ENCODE results near the gene RELN.
"Not testable (repeated sequence)": the region's sequence is repeated elsewhere in the genome, so short reads cannot be mapped to it uniquely, and the experiment has no call there.

The RELN gene

DNA sequence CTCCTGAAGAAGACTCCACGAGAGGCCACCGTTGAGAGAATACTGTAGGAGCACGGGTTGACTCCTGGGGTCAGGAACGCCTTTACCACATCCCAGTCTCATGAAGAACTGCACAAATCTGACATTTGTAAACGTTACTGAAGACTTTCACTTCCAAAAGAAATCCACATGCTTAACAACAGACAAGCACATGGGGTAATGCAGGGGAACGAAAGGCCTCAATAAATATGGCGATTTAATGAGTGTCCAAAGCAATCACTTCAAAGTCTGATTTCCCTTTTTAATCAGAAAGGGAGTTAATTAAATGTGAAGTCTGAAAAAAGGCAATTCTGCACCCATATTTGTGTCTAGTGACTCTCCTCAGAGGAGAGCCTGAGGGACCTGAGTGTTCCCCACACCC, 449.1 kb downstream of the RELN start:
- Histone ChIP-seq H3K4me1 (ENCODE audit: insufficient read depth, low read length) (no peaks in the 10 kb centered on the region), H3K36me3 (ENCODE audit: insufficient read depth, low read length) (no peaks in the 10 kb centered on the region), H3K9ac (ENCODE audit: low read depth, low read length) (no peak overlapping the region), H3K9me3 (ENCODE audit: control insufficient read depth, insufficient read depth, low read length) (no peaks in the 10 kb centered on the region)

DNA sequence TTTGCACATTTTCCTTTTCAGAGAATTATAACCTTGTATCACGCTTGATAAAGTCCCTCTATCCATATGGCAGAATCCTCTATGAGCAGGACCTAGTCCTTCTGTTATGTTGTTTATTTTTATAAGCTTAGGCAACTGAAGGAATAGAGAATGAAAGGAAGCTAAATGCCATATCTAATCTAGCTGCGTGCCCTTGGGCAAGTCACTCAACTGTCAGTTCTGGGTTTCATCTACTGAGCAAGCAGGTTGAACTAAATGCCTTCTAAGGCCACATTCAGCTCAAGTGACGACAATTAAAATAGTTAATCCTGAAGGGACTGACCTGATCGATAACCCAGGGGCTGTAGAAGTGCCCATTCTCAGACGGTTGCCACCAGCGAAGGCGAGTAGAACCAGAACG, 449.6 kb downstream of the RELN start:
- Histone ChIP-seq H3K9ac (ENCODE audit: low read depth, low read length) (no peak overlapping the region), H3K36me3 (ENCODE audit: insufficient read depth, low read length) (no peaks in the 10 kb centered on the region), H3K4me1 (ENCODE audit: insufficient read depth, low read length) (no peaks in the 10 kb centered on the region), H3K9me3 (ENCODE audit: control insufficient read depth, insufficient read depth, low read length) (no peaks in the 10 kb centered on the region)

DNA sequence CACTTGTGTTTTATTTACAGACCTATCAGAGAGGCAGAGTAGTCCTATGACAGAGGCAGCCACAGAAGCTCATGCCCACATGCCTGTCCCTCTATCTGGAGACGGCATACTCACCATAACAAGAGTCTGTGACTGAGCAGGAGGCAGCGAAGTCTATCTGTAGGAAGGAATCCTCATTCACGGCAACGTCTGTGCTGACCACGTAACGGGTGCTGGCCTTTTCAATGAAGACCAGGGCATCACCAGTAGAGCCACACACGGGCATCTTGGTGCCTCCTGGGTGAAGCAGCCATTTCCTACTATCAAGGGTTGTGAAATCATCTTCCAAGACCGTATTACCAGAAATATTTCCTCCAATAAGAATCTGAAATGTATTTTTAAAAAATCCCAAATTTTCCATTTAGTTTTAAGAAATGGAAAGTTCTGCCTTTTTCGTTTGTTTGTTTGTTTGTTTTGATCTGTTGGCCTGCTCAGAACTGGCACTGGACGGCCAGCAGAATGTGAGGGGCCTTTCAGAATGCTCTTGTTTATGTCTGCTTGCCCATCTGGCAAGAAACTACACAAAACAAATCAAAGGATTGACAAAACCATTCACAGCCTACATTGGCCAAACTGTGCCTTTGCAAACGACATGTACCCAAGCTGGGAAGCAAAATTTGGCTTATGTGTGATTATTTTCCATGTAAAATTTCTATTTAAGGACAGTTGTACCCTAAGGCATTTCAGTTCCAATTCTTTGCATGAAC, 450.3 kb downstream of the RELN start:
- Histone ChIP-seq H3K36me3 (ENCODE audit: insufficient read depth, low read length) (no peaks in the 10 kb centered on the region), H3K9me3 (ENCODE audit: control insufficient read depth, insufficient read depth, low read length) (no peaks in the 10 kb centered on the region), H3K4me1 (ENCODE audit: insufficient read depth, low read length) (no peaks in the 10 kb centered on the region), H3K9ac (ENCODE audit: low read depth, low read length) (no peak overlapping the region)

DNA sequence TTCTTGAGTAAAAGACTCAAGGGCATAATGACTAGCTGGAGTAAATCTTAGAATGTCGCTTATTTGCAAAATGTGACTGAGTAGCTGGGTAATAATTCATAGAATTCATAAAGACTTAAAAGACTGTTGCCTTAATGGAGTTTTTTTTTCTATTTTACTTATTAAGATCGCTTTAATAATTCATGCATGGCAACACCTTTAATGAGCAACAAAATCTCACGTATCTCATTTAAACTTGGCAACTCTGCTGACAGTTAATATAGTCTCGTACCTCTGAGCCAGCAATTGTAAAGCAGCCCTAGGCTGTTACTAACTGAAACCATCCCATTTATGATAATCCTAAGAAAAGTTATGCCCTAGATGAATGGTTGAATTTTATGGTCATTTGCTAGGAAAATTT, 455.7 kb downstream of the RELN start:
- Histone ChIP-seq H3K9me3 (ENCODE audit: control insufficient read depth, insufficient read depth, low read length) (no peaks in the 10 kb centered on the region), H3K4me1 (ENCODE audit: insufficient read depth, low read length) (no peaks in the 10 kb centered on the region), H3K9ac (ENCODE audit: low read depth, low read length) (no peak overlapping the region), H3K36me3 (ENCODE audit: insufficient read depth, low read length) (no peaks in the 10 kb centered on the region)

DNA sequence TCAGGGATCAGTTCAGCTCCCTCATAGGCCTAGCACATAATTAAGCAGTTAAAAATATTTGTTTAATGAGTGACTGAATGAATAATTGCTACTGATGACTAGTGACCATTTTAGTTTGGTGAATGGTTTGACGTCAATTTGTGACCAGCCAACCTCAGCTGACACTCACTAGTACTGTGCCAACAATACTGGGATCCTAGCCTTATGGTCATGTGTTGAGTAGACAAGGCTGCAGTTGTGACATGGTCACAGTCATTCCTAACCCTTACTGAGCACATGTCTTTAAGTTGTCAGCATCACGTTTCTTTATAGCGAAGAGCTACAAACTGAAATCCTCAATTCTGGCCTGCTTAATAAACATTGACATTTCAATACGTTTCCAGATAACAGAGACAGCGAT, 456.5 kb downstream of the RELN start:
- no peaks in the 10 kb centered on the region for H3K36me3 ChIP-seq (ENCODE audit: insufficient read depth, low read length)
- no peaks in the 10 kb centered on the region for H3K9me3 ChIP-seq (ENCODE audit: control insufficient read depth, insufficient read depth, low read length)
- no peak overlapping the region for H3K9ac ChIP-seq (ENCODE audit: low read depth, low read length)
- no peaks in the 10 kb centered on the region for H3K4me1 ChIP-seq (ENCODE audit: insufficient read depth, low read length)

DNA sequence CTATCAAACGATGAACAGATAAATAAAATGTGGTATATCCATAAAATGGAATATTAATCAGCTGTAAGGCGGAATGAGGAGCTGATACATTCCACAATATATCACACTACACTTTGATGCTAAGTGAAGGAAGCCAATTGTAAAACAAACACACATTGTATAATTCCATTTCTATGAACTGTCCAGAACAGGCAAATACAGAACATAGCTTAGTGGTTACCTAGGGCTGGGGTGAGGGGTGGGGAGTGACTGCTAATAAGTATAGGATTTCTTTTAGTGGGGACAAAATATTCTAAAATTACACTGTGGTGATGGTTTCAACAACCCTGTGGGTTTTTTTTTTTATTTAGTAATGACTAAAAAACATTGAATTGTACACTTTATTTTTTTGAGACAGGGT, 461.3 kb downstream of the RELN start:
- no peaks in the 10 kb centered on the region for H3K9me3 ChIP-seq (ENCODE audit: control insufficient read depth, insufficient read depth, low read length)
- no peaks in the 10 kb centered on the region for H3K36me3 ChIP-seq (ENCODE audit: insufficient read depth, low read length)

DNA sequence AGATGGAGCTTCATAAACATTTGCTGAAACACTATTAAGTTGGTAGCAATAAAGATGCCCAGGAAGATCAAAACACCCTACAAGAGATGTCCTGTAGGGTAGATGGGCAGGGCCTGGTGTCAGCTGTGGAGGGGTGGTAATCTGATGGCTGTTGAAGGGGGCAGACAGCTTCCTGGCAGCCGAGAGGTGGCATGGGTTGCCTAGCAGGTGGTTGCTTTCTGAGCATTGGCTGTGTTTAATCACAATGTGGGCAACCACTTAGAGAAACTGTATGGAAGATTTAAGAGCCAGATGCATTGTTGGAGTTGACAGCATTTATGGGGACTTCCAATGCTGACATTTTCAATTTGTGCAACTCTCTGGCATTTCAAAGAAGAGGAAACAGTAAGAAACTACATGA, 463.5 kb downstream of the RELN start:
- H3K4me1 ChIP-seq (ENCODE audit: insufficient read depth, low read length): no peaks in the 10 kb centered on the region
- no peak overlapping the region for H3K9ac ChIP-seq (ENCODE audit: low read depth, low read length)
- no peaks in the 10 kb centered on the region for H3K9me3 ChIP-seq (ENCODE audit: control insufficient read depth, insufficient read depth, low read length)

More for the DNA sequence above, 461.3 kb downstream of the RELN start:
- Histone ChIP-seq H3K9ac (ENCODE audit: low read depth, low read length) (no peak overlapping the region), H3K4me1 (ENCODE audit: insufficient read depth, low read length) (no peaks in the 10 kb centered on the region)

DNA sequence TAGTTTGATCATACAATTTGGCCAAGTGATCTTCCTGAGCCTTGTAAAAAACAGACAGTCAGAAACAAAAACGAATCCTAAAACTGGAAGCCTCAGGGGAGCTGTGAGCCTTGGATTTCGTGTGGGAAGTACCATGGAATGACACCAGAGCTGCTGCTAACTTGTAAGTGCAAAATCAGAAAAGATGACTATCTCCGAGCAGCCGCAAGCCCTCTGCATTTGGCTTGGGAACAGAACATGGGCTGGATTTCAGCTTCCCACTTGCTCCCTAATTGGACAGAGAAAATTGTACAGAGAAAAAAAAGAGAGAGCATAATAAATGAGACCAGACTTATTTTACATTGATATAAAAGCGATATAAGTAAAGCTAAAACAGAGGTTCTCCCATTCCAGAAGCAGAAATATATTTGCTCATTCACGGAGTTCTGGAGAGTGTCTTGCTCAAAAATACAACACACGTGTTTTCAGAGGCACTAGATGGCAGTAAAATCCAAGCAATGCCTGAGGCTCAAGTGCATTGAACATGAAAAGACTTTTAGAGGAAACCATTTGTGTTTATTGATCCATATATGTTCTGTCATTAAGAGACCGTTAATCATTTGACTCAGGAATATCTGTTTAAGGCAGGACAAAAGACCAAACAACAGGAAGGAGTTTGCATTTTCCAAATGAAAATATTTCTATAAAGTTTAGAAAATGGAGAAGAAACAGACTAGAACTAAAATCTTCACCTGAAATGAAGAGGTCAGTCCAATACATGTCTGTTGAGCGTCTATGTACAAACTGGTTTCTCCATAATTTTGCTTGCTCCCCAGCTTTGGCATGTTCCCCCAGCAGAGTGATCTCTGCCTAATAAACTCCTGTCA, 465.2 kb downstream of the RELN start:
- Histone ChIP-seq H3K36me3 (ENCODE audit: insufficient read depth, low read length) (no peaks in the 10 kb centered on the region), H3K9me3 (ENCODE audit: control insufficient read depth, insufficient read depth, low read length) (no peaks in the 10 kb centered on the region), H3K9ac (ENCODE audit: low read depth, low read length) (no peak overlapping the region)

More for the DNA sequence above, 463.5 kb downstream of the RELN start:
- no peaks in the 10 kb centered on the region for H3K36me3 ChIP-seq (ENCODE audit: insufficient read depth, low read length)

DNA sequence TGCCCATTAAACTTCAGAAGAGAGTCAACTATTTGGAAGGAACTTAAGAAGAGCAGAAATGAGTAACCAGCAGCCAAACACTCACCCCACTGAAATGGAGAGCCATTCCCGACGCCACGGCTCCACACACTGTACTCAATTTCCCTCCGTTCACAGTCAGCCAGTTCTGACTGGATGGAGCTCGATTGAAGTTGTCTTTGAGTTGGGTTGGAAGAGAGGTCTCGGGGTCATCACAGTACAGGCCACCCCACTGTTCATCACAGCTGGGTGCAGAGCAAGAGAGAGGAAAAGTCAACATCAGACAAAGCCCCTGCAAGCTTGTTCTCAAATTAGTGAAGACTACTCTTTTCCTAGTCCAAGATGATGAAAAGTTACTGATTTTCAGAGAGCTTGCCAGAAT, 467.5 kb downstream of the RELN start:
- Histone ChIP-seq H3K9me3 (ENCODE audit: control insufficient read depth, insufficient read depth, low read length) (no peaks in the 10 kb centered on the region), H3K4me1 (ENCODE audit: insufficient read depth, low read length) (no peaks in the 10 kb centered on the region), H3K9ac (ENCODE audit: low read depth, low read length) (no peak overlapping the region), H3K36me3 (ENCODE audit: insufficient read depth, low read length) (no peaks in the 10 kb centered on the region)

More for the DNA sequence above, 465.2 kb downstream of the RELN start:
- H3K4me1 ChIP-seq (ENCODE audit: insufficient read depth, low read length): no peaks in the 10 kb centered on the region

DNA sequence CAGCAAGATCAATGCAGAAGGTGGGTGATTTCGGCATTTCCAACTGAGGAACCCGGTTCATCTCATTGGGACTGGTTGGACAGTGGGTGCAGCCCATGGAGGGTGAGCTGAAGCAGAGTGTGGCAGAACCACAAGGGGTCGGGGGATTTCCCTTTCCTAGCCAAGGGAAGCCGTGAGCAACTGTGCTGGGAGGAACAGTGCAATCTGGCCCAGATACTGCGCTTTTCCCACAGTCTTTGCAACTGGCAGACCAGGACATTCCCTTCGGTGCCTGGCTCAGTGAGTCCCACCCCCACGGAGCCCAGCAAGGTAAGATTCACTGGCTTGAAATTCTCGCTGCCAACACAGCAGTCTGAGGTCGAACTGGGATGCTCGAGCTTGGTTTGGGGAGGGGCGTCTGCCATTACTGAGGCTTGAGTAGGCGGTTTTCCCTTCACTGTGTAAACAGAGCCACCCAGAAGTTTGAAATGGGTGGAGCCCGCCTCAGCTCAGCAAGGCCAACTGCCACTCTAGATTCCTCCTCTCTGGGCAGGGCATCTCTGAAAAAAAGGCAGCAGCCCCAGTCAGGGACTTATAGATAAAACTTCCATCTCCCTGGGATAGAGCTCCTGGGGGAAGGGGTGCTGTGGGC, 484.8 kb downstream of the RELN start:
- no peak overlapping the region; the same call in 1 of the 2 replicates for H3K9ac ChIP-seq (ENCODE audit: low read depth, low read length)
- no peaks in the 10 kb centered on the region for H3K36me3 ChIP-seq (ENCODE audit: insufficient read depth, low read length)
- H3K4me1 ChIP-seq (ENCODE audit: insufficient read depth, low read length): no peaks in the 10 kb centered on the region
- no peaks in the 10 kb centered on the region for H3K9me3 ChIP-seq (ENCODE audit: control insufficient read depth, insufficient read depth, low read length)

DNA sequence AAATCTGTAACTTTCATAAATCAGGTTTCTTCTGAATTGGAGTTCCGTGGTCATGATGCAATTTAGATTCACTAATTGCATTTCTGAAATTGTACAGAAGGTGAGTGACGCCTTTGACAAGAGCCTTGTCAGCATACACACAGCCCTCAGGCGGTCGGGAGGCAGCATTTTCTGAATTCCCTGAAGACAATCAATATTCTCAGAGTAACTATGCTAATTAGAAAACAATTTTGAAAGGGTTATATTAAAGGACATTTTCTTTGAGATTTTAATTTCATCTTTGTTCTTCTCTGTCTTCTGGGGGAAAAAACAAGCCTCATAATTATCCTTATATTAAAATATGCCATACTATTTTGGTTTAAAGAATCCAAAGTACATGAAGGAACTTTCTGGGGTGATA, 488.3 kb downstream of the RELN start:
- H3K4me1 ChIP-seq (ENCODE audit: insufficient read depth, low read length): no peaks in the 10 kb centered on the region
- no peak overlapping the region for H3K9ac ChIP-seq (ENCODE audit: low read depth, low read length)
- no peaks in the 10 kb centered on the region for H3K9me3 ChIP-seq (ENCODE audit: control insufficient read depth, insufficient read depth, low read length)
- no peaks in the 10 kb centered on the region for H3K36me3 ChIP-seq (ENCODE audit: insufficient read depth, low read length)

DNA sequence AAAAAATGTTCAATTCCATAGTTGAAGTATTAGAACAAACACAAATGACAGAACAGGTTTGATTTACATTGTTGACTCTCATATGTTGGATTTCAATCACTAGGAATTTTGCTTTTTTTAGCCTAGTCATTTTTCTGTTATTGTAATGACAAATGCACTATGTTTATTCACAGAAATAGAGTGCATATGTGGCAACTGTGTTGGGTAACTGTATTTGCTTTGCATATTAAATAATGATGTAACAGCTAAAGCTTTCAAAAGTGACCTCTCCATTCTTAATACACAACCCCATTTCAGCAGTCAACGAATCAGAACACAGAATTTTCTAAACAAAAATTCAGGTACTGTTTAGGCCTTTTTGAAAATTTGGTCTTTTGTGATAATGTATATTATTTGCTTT, 489.5 kb downstream of the RELN start:
- no peaks in the 10 kb centered on the region for H3K9me3 ChIP-seq (ENCODE audit: control insufficient read depth, insufficient read depth, low read length)
- H3K36me3 ChIP-seq (ENCODE audit: insufficient read depth, low read length): no peaks in the 10 kb centered on the region
- no peaks in the 10 kb centered on the region for H3K4me1 ChIP-seq (ENCODE audit: insufficient read depth, low read length)
- no peak overlapping the region for H3K9ac ChIP-seq (ENCODE audit: low read depth, low read length)

DNA sequence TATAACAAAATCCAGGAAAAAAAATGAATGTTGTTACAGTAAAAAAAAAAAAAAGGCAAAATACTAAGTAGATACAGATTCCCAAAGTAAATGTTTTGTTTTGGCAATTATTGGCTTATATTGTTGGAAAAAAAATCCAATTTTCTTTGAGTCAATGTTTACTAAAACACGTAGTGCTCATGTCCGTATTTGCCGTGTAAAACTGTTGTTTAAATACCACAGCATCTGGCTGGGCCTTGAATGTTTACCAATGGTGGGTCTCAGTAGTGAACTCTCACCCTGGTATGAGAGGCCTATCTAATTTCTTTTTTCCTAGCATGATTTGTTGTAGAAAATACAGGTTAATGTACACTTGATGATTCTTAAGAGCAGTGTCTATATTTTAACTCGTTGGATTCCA, 502.0 kb downstream of the RELN start:
- H3K4me1 ChIP-seq (ENCODE audit: insufficient read depth, low read length): no peaks in the 10 kb centered on the region
- H3K36me3 ChIP-seq (ENCODE audit: insufficient read depth, low read length): no peaks in the 10 kb centered on the region
- H3K9me3 ChIP-seq (ENCODE audit: control insufficient read depth, insufficient read depth, low read length): no peaks in the 10 kb centered on the region
- H3K9ac ChIP-seq (ENCODE audit: low read depth, low read length): no peak overlapping the region

DNA sequence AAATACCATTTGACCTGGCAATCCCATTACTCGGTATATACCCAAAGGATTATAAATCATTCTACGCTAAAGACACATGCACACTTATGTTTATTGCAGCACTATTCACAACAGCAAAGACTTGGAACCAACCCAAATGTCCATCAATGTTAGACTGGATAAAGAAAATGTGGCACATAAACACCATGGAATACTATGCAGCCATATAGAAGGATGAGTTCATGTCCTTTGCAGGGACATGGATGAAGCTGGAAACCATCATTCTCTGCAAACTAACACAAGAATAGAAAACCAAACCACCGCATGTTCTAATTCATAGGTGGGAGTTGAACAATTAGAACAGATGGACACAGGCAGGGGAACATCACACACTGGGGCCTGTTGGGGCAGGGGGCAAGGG, 502.6 kb downstream of the RELN start:
- not testable (repeated sequence) for H3K36me3 ChIP-seq (ENCODE audit: insufficient read depth, low read length); H3K9me3 ChIP-seq (ENCODE audit: control insufficient read depth, insufficient read depth, low read length); H3K9ac ChIP-seq (ENCODE audit: low read depth, low read length); H3K4me1 ChIP-seq (ENCODE audit: insufficient read depth, low read length)

DNA sequence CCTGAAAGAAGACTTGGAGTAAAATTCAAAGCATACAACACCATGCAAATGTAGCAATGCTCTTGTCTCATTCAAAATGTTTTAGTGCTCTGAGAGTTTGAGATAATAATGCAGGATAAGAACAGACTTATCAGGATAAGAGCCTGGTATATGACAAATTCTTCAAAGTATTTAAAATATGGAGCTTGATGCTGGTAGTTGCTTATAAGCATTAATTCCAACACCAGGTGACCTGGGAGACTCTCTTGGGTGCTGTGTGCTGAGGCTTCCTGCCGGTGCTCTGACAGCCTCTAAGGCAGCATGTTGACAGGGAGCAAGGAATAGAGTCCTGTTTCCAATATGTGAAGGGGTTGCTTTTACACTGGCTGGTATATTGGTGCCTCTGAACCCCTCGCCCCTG, 508.7 kb downstream of the RELN start:
- no peaks in the 10 kb centered on the region for H3K4me1 ChIP-seq (ENCODE audit: insufficient read depth, low read length)
- H3K9me3 ChIP-seq (ENCODE audit: control insufficient read depth, insufficient read depth, low read length): no peaks in the 10 kb centered on the region
- no peak overlapping the region for H3K9ac ChIP-seq (ENCODE audit: low read depth, low read length)
- H3K36me3 ChIP-seq (ENCODE audit: insufficient read depth, low read length): no peaks in the 10 kb centered on the region

Measured in ES-I3 (cell line).